H1 (cell line): ENCODE measurements around the gene MIS18A. TPM values are rescaled to one million over a fixed set of nuclear protein-coding genes. Genes with fewer than 3 reads are reported as not detected.

Source experiments
- CTCF ChIA-PET: fragments of 300-600 bp; sonication (Branson Sonifier 250); formaldehyde crosslinking; loops from one replicate; lab custom pipeline; 2021; ENCODE audit not compliant: partially characterized antibody; lab: Charles Lee
- POLR2A ChIA-PET: fragments of 300-600 bp; sonication (Branson Sonifier 250); formaldehyde crosslinking; loops from one replicate; lab custom pipeline; 2021; ENCODE audit warnings: inconsistent platforms; ENCODE audit not compliant: partially characterized antibody; lab: Charles Lee
- DNase-seq, 2 experiments: peaks; one replicate each; pipeline versions ENCODE4 v3.0.0 to v3.0.0-alpha.2; 2010 to 2022; ENCODE audit warnings: low spot score in 2 of 2, low read depth in 1 of 2, mixed read lengths in 1 of 2
- FAIRE-seq: peaks from 2 replicates; lab custom pipeline; 2011; peaks lifted over from hg19 to GRCh38; lab: Jason Lieb, UNC
- H2AFZ ChIP-seq: 2 replicates; pipeline ENCODE4 v1.8.1; 2012; ENCODE audit warnings: low read length, inconsistent platforms
- H2AK5ac ChIP-seq: 2 replicates; pipeline ENCODE4 v1.6.1; 2013; ENCODE audit warnings: low read depth, low read length
- H2BK120ac ChIP-seq: replicated peaks from 2 replicates; pipeline ENCODE3; 2013; ENCODE audit warnings: low read depth, low read length, inconsistent platforms
- H2BK12ac ChIP-seq: 2 replicates; pipeline ENCODE4 v1.6.1; 2013; ENCODE audit warnings: low read depth, low read length
- H2BK15ac ChIP-seq: 2 replicates; pipeline ENCODE4 v1.6.1; 2013; ENCODE audit warnings: low read length
- H2BK20ac ChIP-seq: 2 replicates; pipeline ENCODE4 v1.6.1; 2013; ENCODE audit warnings: low read length
- H2BK5ac ChIP-seq: 2 replicates; pipeline ENCODE4 v1.6.1; 2013; ENCODE audit warnings: low read depth, low read length
- H3K14ac ChIP-seq: 2 replicates; pipeline ENCODE4 v1.6.1; 2013; ENCODE audit warnings: inconsistent platforms; ENCODE audit not compliant: insufficient read length
- H3K18ac ChIP-seq: 2 replicates; pipeline ENCODE4 v1.6.1; 2013; ENCODE audit warnings: low read length; ENCODE audit errors: extremely low read depth
- H3K23ac ChIP-seq: 2 replicates; pipeline ENCODE4 v1.6.1; 2013; ENCODE audit warnings: inconsistent platforms; ENCODE audit not compliant: insufficient read length
- H3K23me2 ChIP-seq: 2 replicates; pipeline ENCODE4 v1.6.1; 2013; ENCODE audit warnings: low read depth, low read length
- H3K27ac ChIP-seq: 2 replicates; pipeline ENCODE4 v1.6.1; 2011; ENCODE audit warnings: low read depth, low read length, inconsistent platforms
- H3K27me3 ChIP-seq, 4 experiments: replicated peaks in 1 of 4; 1 replicate in 1 of 4; 2 replicates in 3 of 4; pipeline versions ENCODE4 v1.6.1 to v1.8.1; 2011 to 2013; ENCODE audit warnings: low read length in 3 of 4, mild to moderate bottlenecking in 3 of 4, inconsistent platforms in 2 of 4, mixed read lengths in 2 of 4, moderate library complexity in 1 of 4; ENCODE audit not compliant: control insufficient read depth in 3 of 4, insufficient read depth in 3 of 4; ENCODE audit errors: extremely low read depth in 1 of 4
- H3K36me3 ChIP-seq, 4 experiments: 2 replicates each; pipeline versions ENCODE4 v1.6.1 to v1.8.1; 2011 to 2013; ENCODE audit warnings: mild to moderate bottlenecking in 4 of 4, low read length in 3 of 4, moderate library complexity in 2 of 4, control low read depth in 1 of 4, inconsistent platforms in 1 of 4; ENCODE audit not compliant: insufficient read depth in 4 of 4, control insufficient read depth in 2 of 4
- H3K4ac ChIP-seq: replicated peaks from 2 replicates; pipeline ENCODE3; 2013; ENCODE audit warnings: low read length, low read depth, mixed read lengths, inconsistent platforms; ENCODE audit not compliant: insufficient read length
- H3K4me1 ChIP-seq, 4 experiments: replicated peaks in 1 of 4; 1 replicate in 1 of 4; 2 replicates in 3 of 4; pipeline versions ENCODE4 v1.6.1 to v1.8.1; 2011 to 2013; ENCODE audit warnings: low read length in 3 of 4, inconsistent platforms in 2 of 4, mixed read lengths in 1 of 4; ENCODE audit not compliant: insufficient read depth in 4 of 4, control insufficient read depth in 3 of 4
- H3K4me2 ChIP-seq, 2 experiments: 2 replicates each; pipeline versions ENCODE4 v1.6.1 to v1.8.1; 2011 to 2013; ENCODE audit warnings: low read depth in 2 of 2, low read length in 2 of 2, control low read depth in 1 of 2, inconsistent platforms in 1 of 2, mild to moderate bottlenecking in 1 of 2; ENCODE audit not compliant: insufficient read depth in 1 of 2
- H3K4me3 ChIP-seq, 4 experiments: fragments of 200-600, 300-600 bp in 1 of 4; sonication (generic), shearing (Covaris generic), sonication (Bioruptor Twin) in 1 of 4; 2 replicates each; pipeline versions ENCODE4 v1.5.1 to v1.8.1; 2011 to 2016; ENCODE audit warnings: low read length in 4 of 4, low read depth in 3 of 4, control low read depth in 2 of 4, inconsistent platforms in 2 of 4, mild to moderate bottlenecking in 2 of 4, mixed read lengths in 1 of 4, moderate library complexity in 1 of 4; ENCODE audit not compliant: insufficient read depth in 2 of 4; ENCODE audit errors: extremely low read depth in 1 of 4
- H3K56ac ChIP-seq: replicated peaks from 2 replicates; pipeline ENCODE3; 2013; ENCODE audit warnings: low read depth, mild to moderate bottlenecking, mixed read lengths, low read length, inconsistent platforms; ENCODE audit not compliant: insufficient read length
- H3K79me1 ChIP-seq: 2 replicates; pipeline ENCODE4 v1.6.1; 2013; ENCODE audit warnings: low read depth, low read length, control low read depth
- H3K79me2 ChIP-seq, 2 experiments: 2 replicates each; pipeline versions ENCODE4 v1.6.1 to v1.8.1; 2012 to 2013; ENCODE audit warnings: low read length in 2 of 2, mild to moderate bottlenecking in 2 of 2, inconsistent platforms in 1 of 2; ENCODE audit not compliant: insufficient read depth in 2 of 2, control insufficient read depth in 1 of 2
- H3K9ac ChIP-seq, 4 experiments: replicated peaks in 1 of 4; 1 replicate in 1 of 4; 2 replicates in 3 of 4; pipeline versions ENCODE4 v1.6.1 to v1.8.1; 2011 to 2013; ENCODE audit warnings: low read depth in 3 of 4, low read length in 3 of 4, control low read depth in 2 of 4, mild to moderate bottlenecking in 2 of 4, moderate library complexity in 2 of 4, inconsistent platforms in 1 of 4; ENCODE audit errors: extremely low read depth in 1 of 4
- H3K9me3 ChIP-seq, 2 experiments: 2 replicates each; pipeline versions ENCODE4 v1.6.1 to v1.8.1; 2012 to 2013; ENCODE audit warnings: mild to moderate bottlenecking in 2 of 2, moderate library complexity in 2 of 2, control low read depth in 1 of 2, inconsistent platforms in 1 of 2, low read depth in 1 of 2, low read length in 1 of 2, mixed read lengths in 1 of 2; ENCODE audit not compliant: insufficient read depth in 2 of 2
- H4K20me1 ChIP-seq, 2 experiments: replicated peaks in 1 of 2; 2 replicates each; pipeline versions ENCODE3 to v1.8.1; 2011 to 2013; ENCODE audit warnings: inconsistent platforms in 2 of 2, low read length in 2 of 2, mild to moderate bottlenecking in 1 of 2; ENCODE audit not compliant: insufficient read depth in 2 of 2, control insufficient read depth in 1 of 2
- H4K5ac ChIP-seq: 2 replicates; pipeline ENCODE4 v1.6.1; 2013; ENCODE audit warnings: low read length, low read depth, mixed read lengths, inconsistent platforms; ENCODE audit not compliant: insufficient read length
- H4K8ac ChIP-seq: 2 replicates; pipeline ENCODE4 v1.8.0; 2013; ENCODE audit warnings: mild to moderate bottlenecking, moderate library complexity, low read length, inconsistent platforms; ENCODE audit not compliant: insufficient read depth; ENCODE audit errors: extremely low read depth
- H4K91ac ChIP-seq: replicated peaks from 2 replicates; pipeline ENCODE3; 2013; ENCODE audit warnings: low read length, mixed read lengths, inconsistent platforms; ENCODE audit not compliant: insufficient read length
- HDAC6 ChIP-seq: IDR thresholded peaks from one replicate; pipeline ENCODE4 v1.7.1; 2012; ENCODE audit warnings: low read depth, mild to moderate bottlenecking, inconsistent platforms, low read length, moderate library complexity
- KDM1A ChIP-seq: fragments of 200-600, 300-600 bp; sonication (generic); IDR thresholded peaks from 2 replicates; pipeline ENCODE4 v1.7.1; 2016; ENCODE audit warnings: mild to moderate bottlenecking, low read length, borderline replicate concordance
- SP2 ChIP-seq: IDR thresholded peaks from 2 replicates; pipeline ENCODE4 v1.6.1; 2012; ENCODE audit warnings: mild to moderate bottlenecking, low read length, inconsistent platforms
- WGBS, 2 experiments: shearing (Covaris generic) in 1 of 2; methylation state at CpG; one replicate each; pipeline versions ENCODE4 v1.1.6 to v1.1.7; 2013 to 2015; ENCODE audit warnings: low lambda C conversion rate in 2 of 2, mixed read lengths in 2 of 2, inconsistent platforms in 1 of 2, low coverage in 1 of 2, missing lambda C conversion rate in 1 of 2; ENCODE audit not compliant: insufficient replicate concordance in 2 of 2, insufficient coverage in 1 of 2, insufficient read length in 1 of 2; ENCODE audit errors: extremely low coverage in 1 of 2, missing lambda C conversion rate in 1 of 2; 5-methylcytosine and 5-hydroxymethylcytosine counted together
- polyA plus RNA-seq, 7 experiments: library from polyadenylated mRNA; depleted of rRNA in 3 of 7; stranded (reverse) in 5 of 7; unstranded in 2 of 7; fragments of >200 nt in 5 of 7; fragments of 200-250 nt in 2 of 7; gene quantifications; 1 replicate in 5 of 7; 2 replicates in 1 of 7; 4 replicates in 1 of 7; pipeline versions ENCODE4 v1.2.1 to v1.2.3, GENCODE V29; 2011 to 2013; ENCODE audit warnings: missing spikeins in 2 of 7, mixed read lengths in 2 of 7
- total RNA-seq: library from RNA; stranded (reverse); fragmentation: NEBNext Ultra II Directional; extraction: Animal tissue kit (Norgen Biotek cat#: 25700); gene quantifications from 2 replicates; pipeline ENCODE4 v1.2.1, GENCODE V29; 2021

MIS18A gene
- total and polyA plus RNA-seq, 2 of the 8 experiments (the other 6 are each of a cell fraction or from before 2014, with no cell fraction given), result 28.9 to 53.0 TPM

DNA sequence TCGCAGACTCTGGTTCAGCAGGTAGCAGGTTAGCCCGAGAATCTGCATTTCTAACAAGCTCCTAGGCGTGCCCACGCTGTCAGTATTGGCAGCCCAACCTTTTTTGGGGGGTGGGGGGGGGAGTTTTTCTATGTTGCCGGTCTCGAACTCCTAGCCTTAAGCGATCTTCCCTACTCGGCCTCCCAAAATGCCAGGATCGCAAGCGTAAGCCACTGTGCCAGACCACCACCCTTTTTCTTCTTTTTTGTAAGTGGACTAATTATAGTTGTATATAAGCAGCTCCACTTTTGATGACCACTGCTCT is 480 bp upstream of the MIS18A start:
- WGBS, 2 experiments, result 18% methylated on average over 10 of the region's 10 CpGs; no CpG with 5 or more reads in 1 of the 2 experiments
- H3K9ac ChIP-seq, result peak overlapping the region in 3 of 4 experiments; percentile 58 to 79 (median 62); a peak in 6 of 7 replicates
- peak overlapping the region; percentile 70 to 89 for H3K4me2 ChIP-seq
- H3K79me1 ChIP-seq, result 0 out of 2 replicates have a peak, but pooled peaks cover 2% of the 10 kb centered on the region
- H3K27me3 ChIP-seq, result no peaks in the 10 kb centered on the region
- peaks cover 0 to 5% (median 0%) of the 10 kb centered on the region in 4 experiments; a peak in 1 of 8 replicates for H3K36me3 ChIP-seq
- H3K18ac ChIP-seq, result peak overlapping the region; percentile 95
- no peak overlapping the region for H3K14ac ChIP-seq
- H4K20me1 ChIP-seq, result no peaks in the 10 kb centered on the region
- no peak for DNase-seq
- TF ChIP-seq HDAC6 (no peak), SP2 (no peak), KDM1A (peak; percentile 7; the same call in 1 of the 2 replicates)
- TF ChIP-seq, all 59 proteins: peak for 1
- H3K79me2 ChIP-seq, result peaks cover 3 to 27% of the 10 kb centered on the region in 2 experiments
- no peak overlapping the region for H2BK15ac ChIP-seq
- H4K8ac ChIP-seq, result no peak overlapping the region; the same call in 1 of the 2 replicates
- peak overlapping the region; percentile 74 for H4K5ac ChIP-seq
- no peak overlapping the region for H3K56ac ChIP-seq
- no peak for FAIRE-seq
- no peak overlapping the region for H4K91ac ChIP-seq
- no peak overlapping the region for H3K4ac ChIP-seq
- H2BK120ac ChIP-seq, result no peak overlapping the region
- H2BK20ac ChIP-seq, result no peak overlapping the region
- peak overlapping the region; percentile 97; the same call in 1 of the 2 replicates for H2AFZ ChIP-seq
- ChIA-PET CTCF (interaction anchor here (1.1 kb wide), 1 partner anchor 27 kb away, joined by 3 read pairs; no protein-coding TSS in a partner anchor), POLR2A (no interaction called here)
- H3K4me1 ChIP-seq, result peaks cover 0 to 2% (median 0%) of the 10 kb centered on the region in 4 experiments; a peak in 4 of 7 replicates
- no peak overlapping the region for H2BK12ac ChIP-seq
- peak overlapping the region; percentile 6; the same call in 1 of the 2 replicates for H2BK5ac ChIP-seq
- no peak overlapping the region for H3K23ac ChIP-seq
- peak overlapping the region; percentile 66 to 96 (median 92) for H3K4me3 ChIP-seq
- H3K9me3 ChIP-seq, result no peaks in the 10 kb centered on the region
- peak overlapping the region; percentile 24; the same call in 1 of the 2 replicates for H3K27ac ChIP-seq
- no peak overlapping the region for H2AK5ac ChIP-seq
- no peaks in the 10 kb centered on the region; the same call in none of the 2 replicates for H3K23me2 ChIP-seq
